ENCODE results near the gene IGSF21. TPM values are rescaled to one million over a fixed set of nuclear protein-coding genes. Genes with fewer than 3 reads are reported as not detected.
A peak's percentile ranks its signal among the peaks of the same experiment; 100 is the strongest.
"Not testable (repeated sequence)": the region's sequence is repeated elsewhere in the genome, so short reads cannot be mapped to it uniquely, and the experiment has no call there.

IGSF21 gene
- total RNA-seq, 2 donors from 2014 or later: 4.6 to 8.5 TPM

- no peaks in the 10 kb centered on the region for H3K36me3 ChIP-seq
- intact Hi-C loops (cut with DNase I): no loop called here
- no peaks in the 10 kb centered on the region for H3K4me1 ChIP-seq (replicated peaks)
Observed at GRCh38 chr1:18414872-18415447, 307.4 kb downstream of the IGSF21 start.

GRCh38 chr1:18415448-18416027 is 307.9 kb downstream of the IGSF21 start:
- no peaks in the 10 kb centered on the region for H3K9me3 ChIP-seq

More at GRCh38 chr1:18414872-18415447, 307.4 kb downstream of the IGSF21 start:
- 92% methylated on average over 2 of the region's 2 CpGs for WGBS
- DNase-seq (ENCODE audit: low spot score): no peak
- TF ChIP-seq POLR2AphosphoS5 (IDR thresholded peaks at IDR 0.05) (no peak), POLR2A (IDR thresholded peaks at IDR 0.05) (no peak), CTCF (IDR thresholded peaks at IDR 0.05) (no peak)
- H3K27me3 ChIP-seq (replicated peaks; ENCODE audit: insufficient read depth): no peaks in the 10 kb centered on the region
- no peak overlapping the region for H3K4me3 ChIP-seq
- H3K9me3 ChIP-seq: no peaks in the 10 kb centered on the region
- no peak overlapping the region for H3K27ac ChIP-seq

GRCh38 chr1:18416126-18416525 is 308.5 kb downstream of the IGSF21 start:
- H3K4me1 ChIP-seq (replicated peaks); H3K27me3 ChIP-seq (replicated peaks; ENCODE audit: insufficient read depth); H3K9me3 ChIP-seq; H3K36me3 ChIP-seq; H3K27ac ChIP-seq; intact Hi-C loops (cut with DNase I); H3K4me3 ChIP-seq; DNase-seq (ENCODE audit: low spot score): not testable (repeated sequence)
- WGBS: 80% methylated on average over 5 of the region's 5 CpGs

More at GRCh38 chr1:18415448-18416027, 307.9 kb downstream of the IGSF21 start:
- no peaks in the 10 kb centered on the region for H3K4me1 ChIP-seq (replicated peaks)
- no peaks in the 10 kb centered on the region for H3K36me3 ChIP-seq
- DNase-seq (ENCODE audit: low spot score): no peak
- intact Hi-C loops (cut with DNase I): no loop called here
- no peaks in the 10 kb centered on the region for H3K27me3 ChIP-seq (replicated peaks; ENCODE audit: insufficient read depth)
- TF ChIP-seq POLR2A (IDR thresholded peaks at IDR 0.05) (no peak), POLR2AphosphoS5 (IDR thresholded peaks at IDR 0.05) (no peak), CTCF (IDR thresholded peaks at IDR 0.05) (no peak)
- H3K27ac ChIP-seq: no peak overlapping the region
- 84% methylated on average over 2 of the region's 2 CpGs for WGBS
- H3K4me3 ChIP-seq: no peak overlapping the region

- Histone ChIP-seq H3K9me3 (no peaks in the 10 kb centered on the region), H3K4me1 (replicated peaks) (no peaks in the 10 kb centered on the region), H3K27ac (peak overlapping the region in 1 of 2 donors; percentile 27), H3K27me3 (replicated peaks; ENCODE audit: insufficient read depth) (no peaks in the 10 kb centered on the region), H3K36me3 (no peaks in the 10 kb centered on the region), H3K4me3 (no peak overlapping the region)
- DNase-seq (ENCODE audit: low spot score): no peak
- intact Hi-C loops (cut with DNase I): no loop called here
- WGBS: 55% methylated on average over 3 of the region's 3 CpGs
- TF ChIP-seq POLR2AphosphoS5 (IDR thresholded peaks at IDR 0.05) (peak; percentile 81), POLR2A (IDR thresholded peaks at IDR 0.05) (no peak), CTCF (IDR thresholded peaks at IDR 0.05) (no peak)
Observed at GRCh38 chr1:18417316-18418269, 310.0 kb downstream of the IGSF21 start.

GRCh38 chr1:18419113-18419844 is 311.7 kb downstream of the IGSF21 start:
- WGBS: 76% methylated on average over 6 of the region's 6 CpGs
- intact Hi-C loops (cut with DNase I): no loop called here
- H3K27ac ChIP-seq: no peak overlapping the region
- no peaks in the 10 kb centered on the region for H3K9me3 ChIP-seq
- no peaks in the 10 kb centered on the region for H3K36me3 ChIP-seq
- no peak overlapping the region for H3K4me3 ChIP-seq
- DNase-seq (ENCODE audit: low spot score): no peak
- no peaks in the 10 kb centered on the region for H3K4me1 ChIP-seq (replicated peaks)
- TF ChIP-seq POLR2AphosphoS5 (IDR thresholded peaks at IDR 0.05) (no peak), POLR2A (IDR thresholded peaks at IDR 0.05) (no peak), CTCF (IDR thresholded peaks at IDR 0.05) (no peak)
- no peaks in the 10 kb centered on the region for H3K27me3 ChIP-seq (replicated peaks; ENCODE audit: insufficient read depth)

Measured in prostate gland (tissue), 2 donors.